SK-N-SH (cell line): ENCODE measurements around the gene CPZ. TPM values are rescaled to one million over a fixed set of nuclear protein-coding genes. Genes with fewer than 3 reads are reported as not detected.

Source experiments
- CTCF ChIA-PET: fragments of 300-600, 350-600 bp; formaldehyde crosslinking; extraction: SDS; loops from one replicate; lab custom pipeline; 2021; lab: Yijun Ruan, JAX
- POLR2A ChIA-PET: fragments of 350-600 bp; sonication (Branson Sonifier 250); formaldehyde crosslinking; extraction: SDS; loops from one replicate; lab custom pipeline; 2020; ENCODE audit warnings: antibody characterized with exemption, inconsistent platforms; lab: Yijun Ruan, JAX
- DNase-seq: peaks from one replicate; pipeline ENCODE4 v3.0.0; 2012
- H2AFZ ChIP-seq: fragments of 200-600 bp; sonication (generic); 2 replicates; pipeline ENCODE4 v1.8.1; 2016; ENCODE audit warnings: antibody characterized with exemption, mild to moderate bottlenecking, low read depth
- H3F3A ChIP-seq: fragments of 200-600 bp; sonication (generic); replicated peaks from 2 replicates; pipeline ENCODE3; 2016; ENCODE audit warnings: antibody characterized with exemption, mild to moderate bottlenecking; ENCODE audit not compliant: insufficient read depth
- H3K27ac ChIP-seq, 2 experiments: fragments of 200-500 bp in 1 of 2; fragments of 200-600 bp in 1 of 2; sonication (Bioruptor generic) in 1 of 2; sonication (generic), shearing (Covaris generic) in 1 of 2; 2 replicates each; pipeline versions ENCODE4 v1.5.1 to v1.6.1; 2014 to 2016; ENCODE audit warnings: low read depth in 2 of 2, inconsistent platforms in 1 of 2, low read length in 1 of 2, mild to moderate bottlenecking in 1 of 2, mixed read lengths in 1 of 2
- H3K27me3 ChIP-seq: fragments of 200-600 bp; sonication (generic), shearing (Covaris generic); 2 replicates; pipeline ENCODE4 v1.6.1; 2016; ENCODE audit warnings: mixed run types; ENCODE audit not compliant: insufficient read depth
- H3K36me3 ChIP-seq, 2 experiments: fragments of 200-500 bp in 1 of 2; fragments of 200-600 bp in 1 of 2; sonication (Bioruptor generic) in 1 of 2; sonication (generic) in 1 of 2; replicated peaks in 1 of 2; 2 replicates each; pipeline versions ENCODE3 to v1.5.1; 2014 to 2016; ENCODE audit warnings: low read length in 1 of 2, mild to moderate bottlenecking in 1 of 2; ENCODE audit not compliant: insufficient read depth in 2 of 2, control insufficient read depth in 1 of 2
- H3K4me1 ChIP-seq, 2 experiments: fragments of 200-500 bp in 1 of 2; fragments of 200-600 bp in 1 of 2; sonication (Bioruptor generic) in 1 of 2; sonication (generic), shearing (Covaris generic) in 1 of 2; 2 replicates each; pipeline versions ENCODE4 v1.5.1 to v1.6.1; 2014 to 2016; ENCODE audit warnings: low read depth in 1 of 2, low read length in 1 of 2, mixed run types in 1 of 2; ENCODE audit not compliant: insufficient read depth in 2 of 2, control insufficient read depth in 1 of 2
- H3K4me2 ChIP-seq: fragments of 200-600 bp; sonication (generic), shearing (Covaris generic); 2 replicates; pipeline ENCODE4 v1.6.1; 2017; ENCODE audit warnings: mixed run types
- H3K4me3 ChIP-seq, 2 experiments: fragments of 200-500 bp in 1 of 2; fragments of 200-600 bp in 1 of 2; sonication (Bioruptor generic) in 1 of 2; sonication (generic), shearing (Covaris generic) in 1 of 2; 2 replicates each; pipeline versions ENCODE4 v1.5.1 to v1.8.1; 2014 to 2016; ENCODE audit warnings: low read depth in 2 of 2, inconsistent platforms in 1 of 2, low read length in 1 of 2, mild to moderate bottlenecking in 1 of 2, mixed read lengths in 1 of 2, moderate library complexity in 1 of 2
- H3K79me2 ChIP-seq: fragments of 200-600 bp; sonication (generic); 2 replicates; pipeline ENCODE4 v1.8.1; 2017; ENCODE audit warnings: mild to moderate bottlenecking; ENCODE audit not compliant: insufficient read depth
- H3K9ac ChIP-seq: fragments of 200-600 bp; sonication (generic); 2 replicates; pipeline ENCODE4 v1.6.1; 2017; ENCODE audit warnings: mixed run types
- H3K9me2 ChIP-seq: fragments of 200-600 bp; sonication (generic); 2 replicates; pipeline ENCODE4 v1.6.1; 2017; ENCODE audit warnings: mixed run types
- H3K9me3 ChIP-seq: fragments of 200-600 bp; sonication (generic); 2 replicates; pipeline ENCODE4 v1.6.1; 2017; ENCODE audit warnings: mixed run types, mild to moderate bottlenecking, moderate library complexity
- H4K20me1 ChIP-seq: fragments of 200-600 bp; sonication (generic); 2 replicates; pipeline ENCODE4 v1.6.1; 2017; ENCODE audit warnings: mild to moderate bottlenecking, mixed run types; ENCODE audit not compliant: insufficient read depth
- NFIC ChIP-seq: IDR thresholded peaks from 2 replicates; pipeline ENCODE4 v1.4.0; 2012; ENCODE audit warnings: borderline replicate concordance
- POLR2AphosphoS5 ChIP-seq: IDR thresholded peaks from 2 replicates; pipeline ENCODE4 v1.6.1; 2012; ENCODE audit warnings: low read depth, low read length
- USF1 ChIP-seq: IDR thresholded peaks from 2 replicates; pipeline ENCODE4 v1.4.0; 2012; ENCODE audit warnings: low read depth, borderline replicate concordance
- WGBS: methylation state at CpG from one replicate; pipeline ENCODE4 v1.1.6; 2017; ENCODE audit warnings: low lambda C conversion rate; 5-methylcytosine and 5-hydroxymethylcytosine counted together
- polyA plus RNA-seq, 3 experiments: library from polyadenylated mRNA; depleted of rRNA; stranded (reverse); fragments of >200 nt; gene quantifications; 2 replicates each; pipeline ENCODE4 v1.2.3, GENCODE V29; 2012
- TF ChIP-seq, protein P1 (sequence below): IDR thresholded peaks from 2 replicates; pipeline ENCODE4 v1.6.1; 2012; ENCODE audit warnings: mild to moderate bottlenecking, low read depth, low read length, moderate library complexity
- TF ChIP-seq, protein P2 (sequence below): IDR thresholded peaks from 2 replicates; pipeline ENCODE4 v1.4.0; 2012; ENCODE audit warnings: low read depth
- TF ChIP-seq, protein P3 (sequence below): IDR thresholded peaks from 2 replicates; pipeline ENCODE4 v1.4.0; 2012; ENCODE audit warnings: low read depth, borderline replicate concordance
- TF ChIP-seq, protein P4 (sequence below): fragments of 150-350 bp; IDR thresholded peaks from 2 replicates; pipeline ENCODE4 v1.6.1; 2017; ENCODE audit warnings: antibody characterized with exemption, low read length, low read depth, borderline replicate concordance

Gene CPZ
- polyA plus RNA-seq, 1 of the 3 experiments (the other 2 are of a cell fraction): not detected

GRCh38 chr4:8646296-8647093 lies 53.9 kb downstream of the CPZ start:
- Histone ChIP-seq H3K9ac (no peak overlapping the region), H3K36me3 (no peaks in the 10 kb centered on the region), H3F3A (no peaks in the 10 kb centered on the region), H3K27me3 (no peaks in the 10 kb centered on the region), H3K9me2 (no peaks in the 10 kb centered on the region), H3K79me2 (no peaks in the 10 kb centered on the region), H3K27ac (no peak overlapping the region), H2AFZ (no peak overlapping the region), H3K4me3 (no peak overlapping the region), H3K4me2 (no peak overlapping the region), H4K20me1 (no peaks in the 10 kb centered on the region), H3K4me1 (no peaks in the 10 kb centered on the region), H3K9me3 (no peaks in the 10 kb centered on the region)
- TF ChIP-seq POLR2AphosphoS5 (no peak), NFIC (no peak), USF1 (no peak)
- TF ChIP-seq, protein P1, sequence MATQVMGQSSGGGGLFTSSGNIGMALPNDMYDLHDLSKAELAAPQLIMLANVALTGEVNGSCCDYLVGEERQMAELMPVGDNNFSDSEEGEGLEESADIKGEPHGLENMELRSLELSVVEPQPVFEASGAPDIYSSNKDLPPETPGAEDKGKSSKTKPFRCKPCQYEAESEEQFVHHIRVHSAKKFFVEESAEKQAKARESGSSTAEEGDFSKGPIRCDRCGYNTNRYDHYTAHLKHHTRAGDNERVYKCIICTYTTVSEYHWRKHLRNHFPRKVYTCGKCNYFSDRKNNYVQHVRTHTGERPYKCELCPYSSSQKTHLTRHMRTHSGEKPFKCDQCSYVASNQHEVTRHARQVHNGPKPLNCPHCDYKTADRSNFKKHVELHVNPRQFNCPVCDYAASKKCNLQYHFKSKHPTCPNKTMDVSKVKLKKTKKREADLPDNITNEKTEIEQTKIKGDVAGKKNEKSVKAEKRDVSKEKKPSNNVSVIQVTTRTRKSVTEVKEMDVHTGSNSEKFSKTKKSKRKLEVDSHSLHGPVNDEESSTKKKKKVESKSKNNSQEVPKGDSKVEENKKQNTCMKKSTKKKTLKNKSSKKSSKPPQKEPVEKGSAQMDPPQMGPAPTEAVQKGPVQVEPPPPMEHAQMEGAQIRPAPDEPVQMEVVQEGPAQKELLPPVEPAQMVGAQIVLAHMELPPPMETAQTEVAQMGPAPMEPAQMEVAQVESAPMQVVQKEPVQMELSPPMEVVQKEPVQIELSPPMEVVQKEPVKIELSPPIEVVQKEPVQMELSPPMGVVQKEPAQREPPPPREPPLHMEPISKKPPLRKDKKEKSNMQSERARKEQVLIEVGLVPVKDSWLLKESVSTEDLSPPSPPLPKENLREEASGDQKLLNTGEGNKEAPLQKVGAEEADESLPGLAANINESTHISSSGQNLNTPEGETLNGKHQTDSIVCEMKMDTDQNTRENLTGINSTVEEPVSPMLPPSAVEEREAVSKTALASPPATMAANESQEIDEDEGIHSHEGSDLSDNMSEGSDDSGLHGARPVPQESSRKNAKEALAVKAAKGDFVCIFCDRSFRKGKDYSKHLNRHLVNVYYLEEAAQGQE: no peak
- TF ChIP-seq, protein P2, sequence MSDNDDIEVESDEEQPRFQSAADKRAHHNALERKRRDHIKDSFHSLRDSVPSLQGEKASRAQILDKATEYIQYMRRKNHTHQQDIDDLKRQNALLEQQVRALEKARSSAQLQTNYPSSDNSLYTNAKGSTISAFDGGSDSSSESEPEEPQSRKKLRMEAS: no peak
- TF ChIP-seq, protein P3, sequence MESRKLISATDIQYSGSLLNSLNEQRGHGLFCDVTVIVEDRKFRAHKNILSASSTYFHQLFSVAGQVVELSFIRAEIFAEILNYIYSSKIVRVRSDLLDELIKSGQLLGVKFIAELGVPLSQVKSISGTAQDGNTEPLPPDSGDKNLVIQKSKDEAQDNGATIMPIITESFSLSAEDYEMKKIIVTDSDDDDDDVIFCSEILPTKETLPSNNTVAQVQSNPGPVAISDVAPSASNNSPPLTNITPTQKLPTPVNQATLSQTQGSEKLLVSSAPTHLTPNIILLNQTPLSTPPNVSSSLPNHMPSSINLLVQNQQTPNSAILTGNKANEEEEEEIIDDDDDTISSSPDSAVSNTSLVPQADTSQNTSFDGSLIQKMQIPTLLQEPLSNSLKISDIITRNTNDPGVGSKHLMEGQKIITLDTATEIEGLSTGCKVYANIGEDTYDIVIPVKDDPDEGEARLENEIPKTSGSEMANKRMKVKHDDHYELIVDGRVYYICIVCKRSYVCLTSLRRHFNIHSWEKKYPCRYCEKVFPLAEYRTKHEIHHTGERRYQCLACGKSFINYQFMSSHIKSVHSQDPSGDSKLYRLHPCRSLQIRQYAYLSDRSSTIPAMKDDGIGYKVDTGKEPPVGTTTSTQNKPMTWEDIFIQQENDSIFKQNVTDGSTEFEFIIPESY: no peak
- TF ChIP-seq, protein P4, sequence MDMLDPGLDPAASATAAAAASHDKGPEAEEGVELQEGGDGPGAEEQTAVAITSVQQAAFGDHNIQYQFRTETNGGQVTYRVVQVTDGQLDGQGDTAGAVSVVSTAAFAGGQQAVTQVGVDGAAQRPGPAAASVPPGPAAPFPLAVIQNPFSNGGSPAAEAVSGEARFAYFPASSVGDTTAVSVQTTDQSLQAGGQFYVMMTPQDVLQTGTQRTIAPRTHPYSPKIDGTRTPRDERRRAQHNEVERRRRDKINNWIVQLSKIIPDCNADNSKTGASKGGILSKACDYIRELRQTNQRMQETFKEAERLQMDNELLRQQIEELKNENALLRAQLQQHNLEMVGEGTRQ: no peak
- ChIA-PET POLR2A (no interaction called here), CTCF (interaction anchor here (1.0 to 1.6 kb wide), 2 partner anchors 36 to 42 kb away, joined by 3 read pairs; no protein-coding TSS in a partner anchor)
- 57% methylated on average over 31 of the region's 36 CpGs for WGBS
- no peak for DNase-seq
